Measurements from ENCODE around the gene OSCP1. TPM values are rescaled to one million over a fixed set of nuclear protein-coding genes. Genes with fewer than 3 reads are reported as not detected.

OSCP1 gene
- total RNA-seq, 1 experiment from 2014 or later: 3.8 TPM

DNA sequence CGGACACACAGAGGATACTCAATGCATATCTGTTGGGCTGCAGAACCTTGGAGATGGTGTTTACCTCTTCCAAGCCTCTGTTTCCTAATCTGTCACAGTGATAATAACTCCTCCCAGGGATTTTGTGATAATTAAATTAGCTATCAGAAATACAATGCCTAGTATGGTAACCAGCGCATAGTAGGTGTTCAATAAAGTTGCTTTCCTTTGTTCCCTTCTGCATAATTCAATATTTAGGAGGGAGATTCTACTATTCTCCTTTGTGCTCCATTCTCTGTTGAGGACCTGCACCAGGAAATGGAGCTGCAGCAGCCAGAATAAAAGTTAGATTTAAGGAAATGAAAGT, 35.8 kb upstream of the OSCP1 start:
- H3K27ac ChIP-seq (ENCODE audit: low read length): no peak overlapping the region
- H3K36me3 ChIP-seq (ENCODE audit: low read depth, low read length): no peaks in the 10 kb centered on the region
- intact Hi-C loops (cut with micrococcal nuclease): no loop called here
- H3K4me3 ChIP-seq (ENCODE audit: low read length): no peak overlapping the region
- no peaks in the 10 kb centered on the region for H3F3A ChIP-seq (ENCODE audit: low read length, unreplicated experiment)
- no peak overlapping the region for H3K9ac ChIP-seq (ENCODE audit: low read length)
- ChIA-PET POLR2A (ENCODE audit: unreplicated experiment) (interaction anchor here (0.7 kb wide), 1 partner anchor 150 kb away, joined by 4 read pairs; no protein-coding TSS in a partner anchor), CTCF (no interaction called here)
- no peak overlapping the region for H2AFZ ChIP-seq (ENCODE audit: low read length)
- peaks cover 13% of the 10 kb centered on the region for H3K4me1 ChIP-seq (ENCODE audit: insufficient read depth, low read length)
- H3K9me3 ChIP-seq (ENCODE audit: low read length): no peaks in the 10 kb centered on the region
- no peaks in the 10 kb centered on the region for H4K20me1 ChIP-seq (ENCODE audit: low read length)
- peaks cover 2% of the 10 kb centered on the region; the same call in 1 of the 2 replicates for H3K27me3 ChIP-seq (ENCODE audit: low read length)
- TF ChIP-seq EZH2phosphoT487 (IDR thresholded peaks at IDR 0.05; ENCODE audit: borderline replicate concordance, low read length): no peak
- TF ChIP-seq EZH2 (IDR thresholded peaks at IDR 0.05; ENCODE audit: low read length, unreplicated experiment): no peak
- TF ChIP-seq, protein P1, sequence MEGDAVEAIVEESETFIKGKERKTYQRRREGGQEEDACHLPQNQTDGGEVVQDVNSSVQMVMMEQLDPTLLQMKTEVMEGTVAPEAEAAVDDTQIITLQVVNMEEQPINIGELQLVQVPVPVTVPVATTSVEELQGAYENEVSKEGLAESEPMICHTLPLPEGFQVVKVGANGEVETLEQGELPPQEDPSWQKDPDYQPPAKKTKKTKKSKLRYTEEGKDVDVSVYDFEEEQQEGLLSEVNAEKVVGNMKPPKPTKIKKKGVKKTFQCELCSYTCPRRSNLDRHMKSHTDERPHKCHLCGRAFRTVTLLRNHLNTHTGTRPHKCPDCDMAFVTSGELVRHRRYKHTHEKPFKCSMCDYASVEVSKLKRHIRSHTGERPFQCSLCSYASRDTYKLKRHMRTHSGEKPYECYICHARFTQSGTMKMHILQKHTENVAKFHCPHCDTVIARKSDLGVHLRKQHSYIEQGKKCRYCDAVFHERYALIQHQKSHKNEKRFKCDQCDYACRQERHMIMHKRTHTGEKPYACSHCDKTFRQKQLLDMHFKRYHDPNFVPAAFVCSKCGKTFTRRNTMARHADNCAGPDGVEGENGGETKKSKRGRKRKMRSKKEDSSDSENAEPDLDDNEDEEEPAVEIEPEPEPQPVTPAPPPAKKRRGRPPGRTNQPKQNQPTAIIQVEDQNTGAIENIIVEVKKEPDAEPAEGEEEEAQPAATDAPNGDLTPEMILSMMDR (conservative IDR thresholded peaks at IDR 0.05; ENCODE audit: low read depth, low read length): no peak
- H3K9me2 ChIP-seq (replicated peaks; ENCODE audit: low read length): no peaks in the 10 kb centered on the region
- H3K79me2 ChIP-seq (ENCODE audit: low read length): no peaks in the 10 kb centered on the region
- DNase-seq (no peak), ATAC-seq (no peak)
- no peak overlapping the region for H3K4me2 ChIP-seq (ENCODE audit: low read length)
- no TSS peak for BruUV-seq (replicated peaks)

DNA sequence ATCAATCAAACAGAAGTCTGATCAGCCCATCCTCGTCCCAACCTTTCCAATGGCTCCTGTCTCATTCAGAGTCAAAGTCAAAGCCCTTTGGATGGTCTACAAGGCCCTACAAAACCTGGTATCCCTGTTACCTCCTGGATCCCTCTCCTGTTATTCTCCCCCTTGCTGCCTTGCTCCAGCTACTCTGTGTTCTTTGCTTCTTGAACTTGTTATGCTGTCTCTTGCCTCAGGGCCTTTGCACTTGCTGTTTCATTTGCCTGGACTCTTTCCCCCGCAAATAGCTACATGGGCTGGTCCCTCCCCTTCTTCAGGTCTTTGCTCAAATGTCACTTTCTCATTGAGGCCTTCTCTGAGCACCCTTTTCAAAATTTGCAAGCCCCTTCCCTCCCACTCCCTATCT, 33.8 kb upstream of the OSCP1 start:
- Histone ChIP-seq H3K4me1 (ENCODE audit: insufficient read depth, low read length) (peaks cover 13% of the 10 kb centered on the region), H3K9me2 (replicated peaks; ENCODE audit: low read length) (no peaks in the 10 kb centered on the region), H3K4me2 (ENCODE audit: low read length) (no peak overlapping the region), H3K27ac (ENCODE audit: low read length) (no peak overlapping the region), H3K79me2 (ENCODE audit: low read length) (no peaks in the 10 kb centered on the region), H3K36me3 (ENCODE audit: low read depth, low read length) (no peaks in the 10 kb centered on the region), H2AFZ (ENCODE audit: low read length) (no peak overlapping the region), H3K9me3 (ENCODE audit: low read length) (no peaks in the 10 kb centered on the region), H4K20me1 (ENCODE audit: low read length) (no peaks in the 10 kb centered on the region), H3K27me3 (ENCODE audit: low read length) (no peaks in the 10 kb centered on the region), H3F3A (ENCODE audit: low read length, unreplicated experiment) (no peaks in the 10 kb centered on the region), H3K9ac (ENCODE audit: low read length) (no peak overlapping the region), H3K4me3 (ENCODE audit: low read length) (no peak overlapping the region)
- no TSS peak for BruUV-seq (replicated peaks)
- no peak for ATAC-seq
- ChIA-PET POLR2A (ENCODE audit: unreplicated experiment) (no interaction called here), CTCF (no interaction called here)
- TF ChIP-seq, protein P1 (conservative IDR thresholded peaks at IDR 0.05; ENCODE audit: low read depth, low read length): no peak
- no peak for TF ChIP-seq EZH2 (IDR thresholded peaks at IDR 0.05; ENCODE audit: low read length, unreplicated experiment)
- TF ChIP-seq EZH2phosphoT487 (IDR thresholded peaks at IDR 0.05; ENCODE audit: borderline replicate concordance, low read length): no peak
- intact Hi-C loops (cut with micrococcal nuclease): no loop called here
- no peak for DNase-seq

GRCh38 chr1:36482724-36483388, 32.6 kb upstream of the OSCP1 start, which contains the start of gene CSF3R:
Gene CSF3R (minus strand): TSS chr1:36482913. CDS start chr1:36479496, 3,417 bp downstream.
- Histone ChIP-seq H3K36me3 (ENCODE audit: low read depth, low read length) (no peaks in the 10 kb centered on the region), H3K4me2 (ENCODE audit: low read length) (no peak within 1 kb of the TSS), H4K20me1 (ENCODE audit: low read length) (no peaks in the 10 kb centered on the region), H3K79me2 (ENCODE audit: low read length) (no peaks in the 10 kb centered on the region), H3K4me3 (ENCODE audit: low read length) (no peak within 1 kb of the TSS), H3K27me3 (ENCODE audit: low read length) (no peaks in the 10 kb centered on the region), H3K9me2 (replicated peaks; ENCODE audit: low read length) (no peaks in the 10 kb centered on the region), H3K27ac (ENCODE audit: low read length) (no peak within 1 kb of the TSS), H3K9me3 (ENCODE audit: low read length) (no peaks in the 10 kb centered on the region), H3K4me1 (ENCODE audit: insufficient read depth, low read length) (peaks cover 13% of the 10 kb centered on the region), H2AFZ (ENCODE audit: low read length) (no peak within 1 kb of the TSS), H3F3A (ENCODE audit: low read length, unreplicated experiment) (no peaks in the 10 kb centered on the region), H3K9ac (ENCODE audit: low read length) (no peak within 1 kb of the TSS)
- DNase-seq (no peak), ATAC-seq (no peak)
- TF ChIP-seq EZH2phosphoT487 (IDR thresholded peaks at IDR 0.05; ENCODE audit: borderline replicate concordance, low read length) (no peak), EZH2 (IDR thresholded peaks at IDR 0.05; ENCODE audit: low read length, unreplicated experiment) (no peak)
- TF ChIP-seq, protein P1 (conservative IDR thresholded peaks at IDR 0.05; ENCODE audit: low read depth, low read length): no peak
- POLR2A ChIA-PET (ENCODE audit: unreplicated experiment): no interaction called here
- intact Hi-C loops (cut with micrococcal nuclease): no loop called here
- CTCF ChIA-PET: no interaction called here
- no TSS peak for BruUV-seq (replicated peaks)

Measured in PC-3 (cell line).